NCI-H187 (cell line): ENCODE data around the gene WDR6.

ENCODE experiments used
- DNase-seq, 2 experiments: peaks; one replicate each; lab custom pipeline; 2025; lab: John Stamatoyannopoulos, UW

The WDR6 gene

DNA sequence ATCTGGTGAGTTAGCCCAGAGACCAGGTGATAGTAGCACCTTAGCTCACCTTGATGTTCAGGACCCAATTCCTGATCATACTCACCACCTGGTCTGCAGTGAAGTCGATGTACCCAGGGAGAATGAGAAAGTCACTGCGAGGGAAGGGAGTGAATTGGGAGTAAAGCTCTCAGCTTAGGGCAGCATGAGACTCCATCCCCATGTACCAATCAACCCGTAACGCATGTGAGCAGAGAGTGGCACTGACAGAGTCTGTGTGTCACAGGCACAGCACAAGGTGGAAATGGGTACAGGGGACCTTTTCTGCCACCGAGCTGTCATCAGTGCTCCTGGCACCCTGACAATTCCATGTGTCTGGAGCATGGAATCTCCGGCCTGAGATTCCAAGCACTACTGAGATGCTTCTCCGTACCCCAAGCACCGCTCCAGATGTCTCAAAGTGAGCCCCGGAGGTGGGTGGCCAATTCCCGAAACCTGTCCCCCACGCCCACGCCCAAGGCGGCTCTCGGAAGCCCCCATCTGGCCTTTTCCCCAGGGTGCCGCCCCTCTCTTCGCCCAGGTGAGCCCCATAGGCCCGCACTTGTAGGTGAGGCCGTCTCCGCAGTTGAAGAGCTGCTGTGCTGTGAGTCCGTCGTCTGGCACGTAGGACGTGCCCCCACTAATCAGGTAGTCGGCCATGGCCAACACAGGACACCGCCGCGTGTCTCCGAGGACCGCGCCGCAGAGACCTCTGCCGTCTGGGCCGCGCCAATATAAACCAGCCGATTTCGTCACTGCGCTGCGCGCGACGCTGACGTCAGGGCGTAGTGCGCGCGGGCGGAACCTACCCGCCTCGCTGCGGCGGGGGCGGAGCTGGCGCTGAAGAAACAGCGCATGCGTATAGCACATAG is 21.7 kb downstream of the WDR6 start, which contains the start of gene IMPDH2:
Gene IMPDH2 (minus strand): TSS at position 726 of the 890 bp plus-strand sequence. CDS start 48 bp downstream, at position 678.
- peak; percentile 59 to 71 for DNase-seq

GRCh38 chr3:49029563-49029884 is 22.3 kb downstream of the WDR6 start:
- no peak for DNase-seq

- DNase-seq = no peak
Observed at GRCh38 chr3:49030321-49030720, 23.1 kb downstream of the WDR6 start.

DNA sequence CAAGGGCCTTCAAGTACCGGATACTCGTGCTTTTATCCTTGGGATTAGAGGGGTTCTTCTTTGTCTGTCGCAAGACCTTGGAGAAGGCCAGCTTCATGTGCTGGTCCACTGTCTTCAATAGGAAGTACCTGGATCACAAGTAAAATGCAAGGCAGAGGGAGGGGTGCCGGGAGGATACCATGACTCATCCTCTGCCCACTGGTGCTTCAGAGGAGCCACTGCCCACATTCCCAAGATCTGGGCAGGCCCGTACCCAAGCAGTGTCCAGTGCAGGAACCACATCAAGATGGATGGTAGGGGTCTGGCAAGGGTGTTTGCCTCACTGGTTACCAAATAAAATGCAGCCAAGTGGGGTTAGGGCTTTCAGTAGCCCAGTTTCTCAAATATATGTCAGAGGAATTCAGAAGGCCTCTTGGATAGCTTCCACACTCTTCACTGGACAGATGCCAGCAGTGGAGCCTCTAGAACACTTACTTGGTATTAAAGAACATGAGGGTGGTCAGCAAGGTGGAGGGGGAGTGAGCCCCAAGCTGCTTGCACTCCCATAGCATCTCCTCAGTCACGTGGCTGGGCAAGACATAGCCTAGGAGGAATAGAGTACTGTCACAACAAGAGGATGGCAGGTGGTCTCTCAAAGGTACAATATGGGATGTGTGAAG is 25.6 kb downstream of the WDR6 start:
- no peak for DNase-seq

DNA sequence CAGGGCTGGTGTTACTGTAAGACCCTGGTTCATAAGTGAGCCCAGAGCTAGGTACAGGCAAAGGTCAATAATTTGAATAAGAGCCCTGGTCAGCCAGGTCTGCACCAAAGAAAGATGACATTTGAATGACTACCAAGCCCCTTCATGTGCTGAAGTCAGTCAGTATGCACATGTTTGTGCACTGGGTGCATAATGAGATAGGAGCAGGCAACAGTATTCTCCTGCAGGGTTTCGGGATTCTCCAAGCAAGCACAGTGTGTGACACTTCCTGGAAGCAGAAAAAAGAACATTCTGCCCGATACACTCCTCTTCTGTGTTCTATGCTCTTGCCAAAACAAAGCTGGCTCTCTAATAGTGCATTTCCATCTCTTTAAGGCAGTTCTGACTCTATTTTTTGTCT is 27.5 kb downstream of the WDR6 start:
- DNase-seq = no peak

DNA sequence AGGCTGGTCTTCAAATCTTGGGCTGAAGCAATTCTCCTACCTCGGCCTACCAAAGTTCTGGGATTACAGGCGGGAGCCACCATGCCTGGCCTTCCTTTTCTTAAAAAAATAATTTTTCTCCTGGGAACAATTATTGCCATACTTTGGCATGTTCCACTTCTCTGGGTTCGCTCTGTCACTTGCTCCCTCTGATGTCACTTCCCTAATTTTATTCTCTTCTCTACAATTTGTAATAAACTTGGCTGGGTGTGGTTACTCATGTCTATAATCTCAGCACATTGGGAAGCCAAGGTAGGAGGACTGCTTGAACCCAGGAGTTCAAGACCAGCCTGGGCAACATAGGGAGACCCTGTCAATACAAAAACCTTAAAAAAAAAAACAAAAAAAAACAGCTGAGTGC is 28.1 kb downstream of the WDR6 start:
- no peak for DNase-seq

DNA sequence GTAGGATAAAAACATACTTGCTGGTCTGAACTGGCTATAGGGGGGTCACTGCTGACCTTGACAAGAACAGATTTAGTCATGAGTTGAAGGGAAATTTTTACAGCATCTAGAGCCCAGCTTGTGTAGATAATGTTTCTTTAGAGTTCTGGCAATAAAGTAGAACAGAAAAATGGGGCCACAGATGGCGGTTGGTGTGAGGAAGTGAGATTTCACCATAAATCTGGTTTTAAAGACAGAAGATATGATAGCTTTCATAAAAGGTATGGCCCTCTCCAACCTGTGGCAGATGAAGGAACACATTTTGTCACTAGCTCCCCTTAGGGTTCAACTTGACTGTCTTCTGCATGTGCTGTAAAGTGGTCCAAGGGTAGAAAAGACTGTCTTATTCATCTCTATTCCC is 46.4 kb downstream of the WDR6 start:
- no peak for DNase-seq

DNA sequence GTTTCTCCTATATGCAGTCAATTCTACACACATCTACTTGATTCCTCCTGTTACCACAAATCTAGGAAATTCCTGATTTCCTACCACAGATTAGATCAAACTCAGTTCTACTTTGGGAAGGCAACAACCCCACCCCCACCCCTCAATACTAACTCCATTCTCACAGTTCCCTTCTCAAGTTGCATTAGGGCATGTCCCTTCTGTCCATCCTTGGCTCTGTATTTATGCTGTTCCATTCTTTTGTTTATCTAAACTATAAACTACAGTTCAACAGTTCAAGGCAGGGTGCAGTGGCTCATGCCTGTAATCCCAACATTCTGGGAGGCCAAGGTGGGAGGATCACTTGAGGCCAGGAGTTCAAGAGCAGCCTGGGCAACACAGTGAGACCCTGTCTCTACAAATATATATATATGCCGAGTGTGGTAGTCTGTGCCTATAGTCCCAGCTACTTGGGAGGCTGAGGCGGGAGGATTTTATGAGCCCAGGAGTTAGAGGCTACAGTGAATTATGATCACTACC is 47.2 kb downstream of the WDR6 start:
- no peak for DNase-seq

DNA sequence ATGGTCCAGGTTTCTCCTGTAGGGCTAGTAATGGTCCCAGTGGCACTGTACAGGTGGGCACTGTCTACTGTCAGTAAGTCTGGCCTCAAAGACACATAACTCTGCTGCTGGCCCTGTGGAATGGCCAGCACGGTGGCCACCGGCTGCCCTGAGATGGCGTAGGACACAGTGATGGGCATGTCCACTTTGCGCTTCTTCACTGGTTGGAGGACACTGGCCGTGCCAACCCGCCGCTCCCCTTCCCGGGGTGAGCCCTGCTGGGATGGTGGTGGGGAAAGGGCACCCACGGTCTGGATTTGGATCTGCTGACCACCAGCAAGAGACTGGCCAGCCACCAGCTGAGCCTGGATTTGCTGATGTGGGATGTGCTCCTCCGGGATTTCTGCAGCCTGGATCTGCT is 50.1 kb downstream of the WDR6 start:
- DNase-seq = no peak

DNA sequence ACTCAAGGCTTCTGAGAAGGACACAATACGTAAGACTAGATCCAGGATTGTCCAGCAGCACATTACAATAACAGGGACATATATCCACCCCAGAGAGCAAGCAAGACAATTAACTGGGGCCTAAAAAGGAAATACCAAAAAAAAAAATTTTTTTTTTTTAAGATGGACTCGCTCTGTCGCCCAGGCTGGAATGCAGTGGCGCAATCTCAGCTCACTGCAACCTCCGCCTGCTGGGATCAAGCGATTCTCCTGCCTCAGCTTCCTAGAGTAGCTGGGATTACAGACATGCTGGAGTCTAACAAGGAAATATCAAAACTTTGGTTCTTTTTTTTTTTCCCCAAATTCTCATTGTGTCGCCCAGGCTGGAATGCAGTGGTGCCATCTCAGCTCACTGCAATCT is 50.8 kb downstream of the WDR6 start:
- DNase-seq = no peak
